ENCODE data around the gene EHBP1L1. TPM values are rescaled to one million over a fixed set of nuclear protein-coding genes. Genes with fewer than 3 reads are reported as not detected.
"Not testable (repeated sequence)": the region's sequence is repeated elsewhere in the genome, so short reads cannot be mapped to it uniquely, and the experiment has no call there.

Gene EHBP1L1
- total RNA-seq, 1 donor from 2014 or later: 52.6 TPM

DNA sequence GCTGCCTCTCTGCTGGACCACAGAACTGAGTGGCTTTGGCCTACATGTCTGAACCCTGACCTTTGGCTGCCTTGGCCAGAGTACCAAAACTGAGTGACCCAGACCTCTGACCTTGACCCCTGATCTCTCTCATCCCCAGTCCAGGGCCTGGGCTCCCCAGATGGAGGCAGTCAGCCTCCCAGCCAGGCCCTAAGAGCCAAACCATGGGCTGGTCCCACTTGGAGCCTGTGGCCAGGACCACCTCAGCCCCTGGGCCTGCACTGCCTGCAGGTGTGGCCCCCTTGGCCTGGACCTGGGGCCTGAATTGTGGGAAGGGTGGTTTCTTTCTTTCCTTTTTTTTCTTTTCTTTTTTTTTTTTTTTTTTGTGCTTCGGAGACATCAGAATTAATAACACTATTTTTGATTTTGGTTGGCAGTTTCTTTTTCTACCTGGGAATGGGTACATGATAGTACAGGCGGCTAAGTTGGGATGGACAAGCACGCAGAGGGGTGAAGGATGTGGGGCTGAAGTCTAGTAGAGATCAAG is 61.2 kb downstream of the EHBP1L1 start:
- no peak for ATAC-seq

DNA sequence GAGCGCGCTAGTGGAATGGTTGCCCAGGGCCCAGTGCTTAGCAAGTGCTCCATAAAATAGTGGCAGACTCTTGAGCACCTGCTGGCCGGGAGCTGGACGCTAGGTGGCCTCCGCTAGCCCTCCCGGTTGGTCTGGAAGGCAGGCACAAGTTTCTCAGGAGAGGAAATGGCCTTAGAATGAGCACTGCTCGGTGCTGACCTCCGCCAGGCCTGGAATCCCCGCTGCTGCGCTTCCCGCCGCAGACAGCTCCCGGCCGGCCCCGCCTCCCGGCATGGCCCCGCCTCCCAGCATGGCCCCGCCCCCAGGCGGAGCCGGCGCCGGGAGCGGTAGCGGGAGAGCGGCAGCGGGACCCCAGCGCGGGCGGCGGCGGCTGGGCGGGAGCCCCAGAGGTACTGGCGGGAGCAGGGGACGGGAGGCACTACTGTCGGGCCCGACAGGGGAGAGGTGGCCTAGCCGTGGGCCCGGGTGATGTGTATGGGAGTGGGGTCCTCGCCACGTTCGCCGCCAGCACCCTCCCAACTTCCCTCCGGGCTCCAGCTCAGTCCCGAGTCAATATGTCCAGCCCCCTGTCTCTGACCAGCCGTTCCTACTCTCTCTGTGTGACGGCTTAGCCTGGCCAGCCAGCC is 62.1 kb downstream of the EHBP1L1 start, which contains the start of gene SIPA1:
Gene SIPA1 (plus strand): TSS at position 308 of the 626 bp plus-strand sequence. CDS start 2,821 bp downstream, outside the sequence.
- ATAC-seq: peak; percentile 65

GRCh38 chr11:65639228-65639597 is 63.4 kb downstream of the EHBP1L1 start:
- not testable (repeated sequence) for ATAC-seq

- ATAC-seq: peak; percentile 15
These were observed 64.0 kb downstream of the EHBP1L1 start for GRCh38 chr11:65639623-65640482.

GRCh38 chr11:65640483-65641296 is 64.8 kb downstream of the EHBP1L1 start:
- ATAC-seq: peak; percentile 1

GRCh38 chr11:65641297-65642013 is 65.6 kb downstream of the EHBP1L1 start:
- no peak for ATAC-seq

Other genes starting within 250 kb of the EHBP1L1 start
- gene DPF2, start 242.2 kb upstream of the EHBP1L1 start, total RNA-seq: 30.4 TPM
- 0.16 TPM for gene TIGD3, start 221.3 kb upstream of the EHBP1L1 start, total RNA-seq
- 3.4 TPM for gene SLC25A45, start 193.4 kb upstream of the EHBP1L1 start, total RNA-seq
- gene FRMD8, start 189.4 kb upstream of the EHBP1L1 start, total RNA-seq: 37.1 TPM
- 389 TPM for gene NEAT1, start 153.3 kb upstream of the EHBP1L1 start, total RNA-seq
- gene MALAT1, start 77.0 kb upstream of the EHBP1L1 start, total RNA-seq: 4,086 TPM
- 36.7 TPM for gene SCYL1, start 51.0 kb upstream of the EHBP1L1 start, total RNA-seq
- 20.9 TPM for gene LTBP3, start 17.7 kb upstream of the EHBP1L1 start, total RNA-seq
- gene ZNRD2, start 5.6 kb upstream of the EHBP1L1 start, total RNA-seq: 31.8 TPM
- 25.9 TPM for gene FAM89B, start 3.5 kb upstream of the EHBP1L1 start, total RNA-seq
- gene KCNK7, start 19.7 kb downstream of the EHBP1L1 start, total RNA-seq: 20.2 TPM
- 32.4 TPM for gene MAP3K11, start 38.2 kb downstream of the EHBP1L1 start, total RNA-seq
- 23.8 TPM for gene PCNX3, start 39.7 kb downstream of the EHBP1L1 start, total RNA-seq
- gene SIPA1, start 62.0 kb downstream of the EHBP1L1 start, total RNA-seq: 23.1 TPM
- gene RELA, start 86.9 kb downstream of the EHBP1L1 start, total RNA-seq: 50.3 TPM
- gene KAT5, start 136.2 kb downstream of the EHBP1L1 start, total RNA-seq: 47.3 TPM
- gene RNASEH2C, start 144.7 kb downstream of the EHBP1L1 start, total RNA-seq: 28.7 TPM
- gene AP5B1, start 204.9 kb downstream of the EHBP1L1 start, total RNA-seq: 18.2 TPM
- gene OVOL1, start 211.0 kb downstream of the EHBP1L1 start, total RNA-seq: 49.0 TPM

All from esophagus mucosa (tissue), 1 donor.